Activated CD4-positive, alpha-beta memory T cell treated with anti-CD3 and anti-CD28 coated beads for 36 hours (primary cell): ENCODE measurements around the gene SGIP1. TPM values are rescaled to one million over a fixed set of nuclear protein-coding genes. Genes with fewer than 3 reads are reported as not detected.

Experiments
- CTCF ChIA-PET: fragments of 350-600 bp; sonication (Branson Sonifier 250); formaldehyde crosslinking; loops from one replicate; lab custom pipeline; 2021; ENCODE audit warnings: antibody characterized with exemption, inconsistent platforms; lab: Charles Lee
- POLR2A ChIA-PET: fragments of 350-600 bp; sonication (Branson Sonifier 250); formaldehyde crosslinking; loops from one replicate; lab custom pipeline; 2021; ENCODE audit warnings: antibody characterized with exemption; lab: Charles Lee
- DNase-seq: peaks from one replicate; pipeline ENCODE4 v3.0.0-alpha.2; 2020
- H3K27ac Mint-ChIP-seq: one replicate; pipeline ENCODE4 v1.8.0; 2021; ENCODE audit warnings: mixed read lengths
- H3K27me3 Mint-ChIP-seq: one replicate; pipeline ENCODE4 v1.8.0; 2021; ENCODE audit warnings: mixed read lengths
- H3K36me3 Mint-ChIP-seq: one replicate; pipeline ENCODE4 v1.8.0; 2021; ENCODE audit warnings: mixed read lengths
- H3K4me1 Mint-ChIP-seq: one replicate; pipeline ENCODE4 v1.8.0; 2021; ENCODE audit warnings: low read depth, mixed read lengths
- H3K4me3 Mint-ChIP-seq: one replicate; pipeline ENCODE4 v1.8.0; 2021; ENCODE audit warnings: mild to moderate bottlenecking, mixed read lengths
- H3K9me3 Mint-ChIP-seq: one replicate; pipeline ENCODE4 v1.8.0; 2021; ENCODE audit warnings: mixed read lengths
- intact Hi-C: fragments of 100-400 bp; cut with micrococcal nuclease; formaldehyde crosslinking; loops from one replicate; pipeline ENCODE4 v1.15.1; 2023
- total RNA-seq, 2 experiments: library from RNA; stranded (reverse); gene quantifications; one replicate each; pipeline ENCODE4 v1.2.3, GENCODE V29; 2021

The SGIP1 gene
- total RNA-seq, 2 experiments from 2014 or later = 0.05 TPM; not detected in 1

DNA sequence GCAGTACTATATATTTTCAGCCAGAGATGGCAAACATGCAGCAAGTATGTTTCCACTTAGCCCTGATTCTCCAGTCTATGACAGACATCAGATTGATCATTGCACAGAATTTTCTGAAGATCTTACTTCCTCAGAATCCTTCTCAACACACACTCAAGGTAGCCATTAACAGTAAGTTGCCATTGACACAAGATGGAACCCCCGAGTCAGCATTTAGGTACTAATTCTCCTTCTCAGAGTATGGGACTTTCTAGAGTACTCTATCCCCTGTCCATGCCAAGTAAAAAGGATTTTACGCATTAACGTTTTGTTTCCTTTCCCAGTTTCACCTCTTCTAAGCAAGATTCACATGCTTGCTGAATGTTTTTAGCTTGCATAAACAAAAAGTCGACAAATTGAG lies 63.5 kb downstream of the SGIP1 start:
- Mint-ChIP-seq H3K36me3 (no peaks in the 10 kb centered on the region), H3K4me3 (no peak overlapping the region), H3K27me3 (peaks cover 18% of the 10 kb centered on the region), H3K27ac (no peak overlapping the region), H3K9me3 (no peaks in the 10 kb centered on the region), H3K4me1 (peaks cover 4% of the 10 kb centered on the region)
- DNase-seq = no peak
- ChIA-PET CTCF (no interaction called here), POLR2A (no interaction called here)
- intact Hi-C loops = no loop called here

DNA sequence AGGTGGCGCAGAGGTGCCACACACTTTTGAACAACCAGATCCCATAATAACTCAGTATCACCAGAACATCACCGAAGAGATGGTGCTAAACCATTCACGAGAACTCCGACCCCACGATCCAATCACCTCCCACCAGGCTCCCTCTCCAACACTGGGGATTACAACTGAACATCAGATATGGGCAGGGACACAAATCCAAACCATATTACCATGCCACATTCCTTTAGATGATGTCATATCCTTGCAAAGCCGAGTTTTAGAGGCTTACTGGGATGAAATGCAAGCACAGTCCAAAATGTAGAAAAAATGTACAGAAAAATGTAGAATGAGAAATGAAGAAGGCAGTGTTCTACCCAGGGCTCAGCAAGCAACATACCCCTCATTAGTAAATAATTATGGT lies 64.7 kb downstream of the SGIP1 start:
- H3K27me3 Mint-ChIP-seq = peaks cover 18% of the 10 kb centered on the region
- no peaks in the 10 kb centered on the region for H3K36me3 Mint-ChIP-seq
- ChIA-PET POLR2A (no interaction called here), CTCF (no interaction called here)
- no peak for DNase-seq
- H3K4me1 Mint-ChIP-seq = peaks cover 4% of the 10 kb centered on the region
- no peaks in the 10 kb centered on the region for H3K9me3 Mint-ChIP-seq
- intact Hi-C loops = no loop called here
- no peak overlapping the region for H3K27ac Mint-ChIP-seq
- H3K4me3 Mint-ChIP-seq = no peak overlapping the region

- no peak for DNase-seq
- no peaks in the 10 kb centered on the region for H3K36me3 Mint-ChIP-seq
- ChIA-PET POLR2A (no interaction called here), CTCF (no interaction called here)
- intact Hi-C loops = no loop called here
- peaks cover 4% of the 10 kb centered on the region for H3K4me1 Mint-ChIP-seq
- H3K27me3 Mint-ChIP-seq = peaks cover 21% of the 10 kb centered on the region
- no peaks in the 10 kb centered on the region for H3K9me3 Mint-ChIP-seq
- H3K4me3 Mint-ChIP-seq = no peak overlapping the region
- no peak overlapping the region for H3K27ac Mint-ChIP-seq
Observed at GRCh38 chr1:66599346-66599745, 65.4 kb downstream of the SGIP1 start.

DNA sequence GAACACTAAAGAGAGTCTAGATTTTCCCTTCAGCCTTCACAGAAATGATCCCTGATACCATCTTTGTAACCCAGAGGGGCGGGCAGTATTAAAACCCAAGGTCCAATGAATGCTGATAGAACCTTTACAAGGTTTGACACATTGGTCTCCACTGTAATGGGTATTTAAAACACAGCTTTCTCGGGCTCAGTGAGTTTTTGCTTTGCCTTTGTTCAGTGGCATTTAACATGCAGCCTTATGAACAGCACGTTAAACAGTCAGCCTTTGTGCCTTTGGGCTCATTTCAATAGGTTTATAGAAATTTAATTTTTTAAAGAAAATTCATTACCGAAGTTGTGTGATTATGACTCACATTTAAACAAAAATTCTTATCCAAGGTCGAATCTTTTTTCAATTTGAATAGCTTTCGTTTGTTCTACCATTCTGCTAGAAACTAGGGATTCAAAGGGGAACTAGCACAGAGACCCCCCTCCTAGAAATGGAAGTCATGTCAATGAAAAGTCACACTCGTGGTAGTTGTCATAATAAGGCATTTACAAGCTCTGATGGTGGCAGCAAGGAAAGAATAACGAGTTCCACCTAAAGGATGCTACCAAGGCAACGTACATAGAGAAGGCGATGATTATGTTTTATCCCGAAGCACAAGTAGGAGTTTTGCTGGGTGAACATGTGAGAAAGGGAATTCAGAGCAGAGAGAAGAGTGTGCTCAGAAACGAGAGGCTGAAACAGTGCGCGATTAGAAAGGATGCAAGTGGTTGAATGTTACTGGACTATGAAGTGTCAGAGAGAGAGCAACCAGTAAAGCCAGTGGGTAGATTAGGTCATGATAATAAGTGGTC lies 66.2 kb downstream of the SGIP1 start:
- H3K4me1 Mint-ChIP-seq = peaks cover 4% of the 10 kb centered on the region
- no peak overlapping the region for H3K27ac Mint-ChIP-seq
- intact Hi-C loops = no loop called here
- no peaks in the 10 kb centered on the region for H3K36me3 Mint-ChIP-seq
- ChIA-PET POLR2A (no interaction called here), CTCF (no interaction called here)
- H3K4me3 Mint-ChIP-seq = no peak overlapping the region
- no peaks in the 10 kb centered on the region for H3K9me3 Mint-ChIP-seq
- no peak for DNase-seq
- H3K27me3 Mint-ChIP-seq = peaks cover 22% of the 10 kb centered on the region

DNA sequence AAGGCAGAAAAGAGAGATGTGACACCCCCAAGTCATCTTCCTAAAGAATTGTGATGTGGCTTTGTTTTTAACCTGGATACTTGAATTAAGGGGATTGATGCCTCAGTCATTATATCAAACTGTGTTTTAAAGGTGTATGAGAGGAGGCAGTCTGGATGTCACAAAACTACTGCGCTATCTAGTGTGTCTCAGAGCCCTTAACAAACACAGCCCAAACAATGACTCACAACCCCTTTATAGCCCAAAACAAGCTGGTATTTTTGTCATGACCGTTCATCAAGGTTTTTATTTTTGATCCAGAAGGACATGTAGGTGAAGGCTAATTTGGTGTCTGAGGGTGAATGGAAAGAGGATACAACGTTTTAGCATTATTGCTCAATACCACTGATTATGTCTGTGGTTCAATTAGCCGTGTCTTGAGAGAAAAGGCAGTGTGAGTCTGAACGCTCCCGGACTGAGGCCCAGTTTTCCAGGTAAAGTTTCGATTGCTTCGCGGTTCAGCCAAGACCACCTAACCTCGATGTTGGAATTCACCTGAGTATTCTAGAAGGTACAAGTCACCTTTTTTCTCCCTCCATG lies 71.6 kb downstream of the SGIP1 start:
- ChIA-PET CTCF (no interaction called here), POLR2A (no interaction called here)
- no peak for DNase-seq
- peaks cover 14% of the 10 kb centered on the region for H3K27me3 Mint-ChIP-seq
- intact Hi-C loops = loop anchor here (5.0 kb wide), 1 partner anchor 122 kb away; no protein-coding TSS in a partner anchor
- no peaks in the 10 kb centered on the region for H3K36me3 Mint-ChIP-seq
- peaks cover 4% of the 10 kb centered on the region for H3K4me1 Mint-ChIP-seq
- no peaks in the 10 kb centered on the region for H3K9me3 Mint-ChIP-seq
- no peak overlapping the region for H3K27ac Mint-ChIP-seq
- H3K4me3 Mint-ChIP-seq = no peak overlapping the region

GRCh38 chr1:66606362-66607065 lies 72.6 kb downstream of the SGIP1 start:
- Mint-ChIP-seq H3K27me3 (peaks cover 18% of the 10 kb centered on the region), H3K9me3 (no peaks in the 10 kb centered on the region), H3K4me1 (peaks cover 4% of the 10 kb centered on the region), H3K36me3 (no peaks in the 10 kb centered on the region), H3K4me3 (no peak overlapping the region), H3K27ac (no peak overlapping the region)
- ChIA-PET CTCF (no interaction called here), POLR2A (no interaction called here)
- intact Hi-C loops = loop anchor here (5.0 kb wide), 1 partner anchor 121 kb away; no protein-coding TSS in a partner anchor
- no peak for DNase-seq

GRCh38 chr1:66607458-66607857 lies 73.5 kb downstream of the SGIP1 start:
- Mint-ChIP-seq H3K4me3 (no peak overlapping the region), H3K4me1 (no peaks in the 10 kb centered on the region), H3K9me3 (no peaks in the 10 kb centered on the region), H3K27ac (no peak overlapping the region), H3K27me3 (peaks cover 16% of the 10 kb centered on the region), H3K36me3 (no peaks in the 10 kb centered on the region)
- ChIA-PET CTCF (no interaction called here), POLR2A (no interaction called here)
- DNase-seq = no peak
- intact Hi-C loops = loop anchor here (5.0 kb wide), 1 partner anchor 120 kb away; no protein-coding TSS in a partner anchor

DNA sequence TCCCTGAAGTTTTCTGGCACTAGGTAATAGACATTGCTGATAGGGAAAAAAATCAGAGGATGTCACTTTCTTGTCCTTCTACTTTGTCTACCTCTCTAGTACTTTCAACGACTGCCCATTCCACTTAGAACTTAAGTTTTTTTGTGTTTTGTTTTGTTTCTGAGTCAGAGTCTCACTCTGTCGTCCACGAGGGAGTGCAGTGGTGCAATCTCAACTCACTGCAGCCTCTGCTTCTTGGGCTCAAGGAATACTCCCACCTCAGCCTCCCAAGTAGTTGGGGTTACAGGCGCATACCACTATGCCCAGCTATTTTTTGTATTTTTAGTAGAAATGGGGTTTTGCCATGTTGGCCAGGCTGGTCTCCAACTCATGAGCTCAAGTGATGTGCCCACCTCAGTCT lies 79.2 kb downstream of the SGIP1 start:
- no peaks in the 10 kb centered on the region for H3K4me1 Mint-ChIP-seq
- no peak overlapping the region for H3K4me3 Mint-ChIP-seq
- no peak overlapping the region for H3K27ac Mint-ChIP-seq
- peaks cover 9% of the 10 kb centered on the region for H3K27me3 Mint-ChIP-seq
- no peaks in the 10 kb centered on the region for H3K36me3 Mint-ChIP-seq
- ChIA-PET CTCF (no interaction called here), POLR2A (no interaction called here)
- no peaks in the 10 kb centered on the region for H3K9me3 Mint-ChIP-seq
- DNase-seq = no peak
- intact Hi-C loops = no loop called here

DNA sequence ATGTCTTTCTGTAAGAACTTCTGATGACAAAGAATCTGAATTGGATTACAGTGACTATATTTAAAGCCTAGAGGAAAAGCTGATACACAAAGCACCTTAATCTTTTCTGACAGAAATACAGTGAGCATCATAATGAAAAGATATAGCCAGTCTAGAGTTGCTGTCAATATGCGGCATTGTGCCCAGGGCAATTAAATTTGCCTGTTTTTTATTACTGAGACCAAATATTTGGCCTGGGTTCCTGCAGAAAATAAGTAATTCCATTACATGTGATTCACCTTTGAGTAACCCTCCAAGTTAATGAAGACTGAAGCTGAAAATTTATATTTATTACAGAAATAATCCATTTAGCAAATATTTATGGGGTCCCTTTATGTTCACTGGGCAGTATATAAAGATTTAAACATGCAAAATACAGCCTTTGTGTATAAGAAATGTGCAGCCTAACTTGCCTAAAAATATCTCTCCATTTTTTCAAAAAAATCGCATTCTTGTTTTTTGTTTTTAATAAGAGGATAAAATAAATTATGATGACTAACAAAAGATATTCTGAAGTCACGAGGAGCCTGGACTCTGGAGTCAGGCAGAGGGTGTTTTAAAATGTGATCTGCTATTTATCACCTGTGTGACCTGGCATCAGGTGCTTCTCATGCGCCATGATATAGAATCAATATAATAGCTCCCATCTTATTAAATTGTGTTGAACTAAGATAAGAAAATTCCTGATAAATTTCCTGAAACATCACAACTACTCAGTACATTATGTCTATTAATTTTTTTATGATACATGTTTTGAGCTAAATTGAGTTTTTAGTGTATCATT lies 83.6 kb downstream of the SGIP1 start:
- no peak for DNase-seq
- H3K9me3 Mint-ChIP-seq = no peaks in the 10 kb centered on the region
- H3K27me3 Mint-ChIP-seq = peaks cover 3% of the 10 kb centered on the region
- ChIA-PET CTCF (interaction anchor here (0.6 kb wide), 1 partner anchor 1554 kb away, joined by 3 read pairs; no protein-coding TSS in a partner anchor), POLR2A (interaction anchor here (0.6 kb wide), 1 partner anchor 764 kb away, joined by 4 read pairs; no protein-coding TSS in a partner anchor)
- no peaks in the 10 kb centered on the region for H3K36me3 Mint-ChIP-seq
- H3K27ac Mint-ChIP-seq = no peak overlapping the region
- intact Hi-C loops = no loop called here
- H3K4me3 Mint-ChIP-seq = no peak overlapping the region
- H3K4me1 Mint-ChIP-seq = no peaks in the 10 kb centered on the region

- intact Hi-C loops = no loop called here
- Mint-ChIP-seq H3K36me3 (no peaks in the 10 kb centered on the region), H3K27me3 (peaks cover 3% of the 10 kb centered on the region), H3K4me3 (no peak overlapping the region), H3K9me3 (no peaks in the 10 kb centered on the region), H3K4me1 (no peaks in the 10 kb centered on the region), H3K27ac (no peak overlapping the region)
- ChIA-PET CTCF (no interaction called here), POLR2A (no interaction called here)
- DNase-seq = no peak
Observed at GRCh38 chr1:66618390-66618789, 84.4 kb downstream of the SGIP1 start.

- no peaks in the 10 kb centered on the region for H3K36me3 Mint-ChIP-seq
- DNase-seq = no peak
- intact Hi-C loops = no loop called here
- ChIA-PET CTCF (no interaction called here), POLR2A (no interaction called here)
- H3K27me3 Mint-ChIP-seq = peaks cover 2% of the 10 kb centered on the region
- H3K27ac Mint-ChIP-seq = no peak overlapping the region
- H3K4me3 Mint-ChIP-seq = no peak overlapping the region
- H3K9me3 Mint-ChIP-seq = no peaks in the 10 kb centered on the region
- peaks cover 7% of the 10 kb centered on the region for H3K4me1 Mint-ChIP-seq
Observed at GRCh38 chr1:66623812-66624211, 89.9 kb downstream of the SGIP1 start.
